ENCODE results near the gene TSR1. TPM values are rescaled to one million over a fixed set of nuclear protein-coding genes. Genes with fewer than 3 reads are reported as not detected.

The TSR1 gene
- total and polyA plus RNA-seq, 12 donors = 12.7 to 74.6 (median 26.1) TPM

GRCh38 chr17:2344528-2344927 lies 8.3 kb upstream of the TSR1 start:
- TF ChIP-seq CTCF (IDR thresholded peaks at IDR 0.05) (no peak), POLR2A (IDR thresholded peaks at IDR 0.05) (no peak)
- intact Hi-C loops (cut with DNase I) = no loop called here
- peaks cover 0 to 15% of the 10 kb centered on the region in 2 donors for H3K4me1 ChIP-seq (replicated peaks in 1 of 2)
- no peak for DNase-seq
- no peak overlapping the region for H3K27ac ChIP-seq
- WGBS, 4 donors = 84 to 87% (median 86%) methylated on average over 10 of the region's 10 CpGs
- no peak overlapping the region for H3K4me3 ChIP-seq
- H3K36me3 ChIP-seq (replicated peaks in 1 of 2) = peaks cover 0 to 9% of the 10 kb centered on the region in 2 donors
- H3K27me3 ChIP-seq = no peaks in the 10 kb centered on the region
- H3K9me3 ChIP-seq (replicated peaks in 1 of 3) = no peaks in the 10 kb centered on the region

- Histone ChIP-seq H3K4me3 (no peak overlapping the region), H3K27ac (no peak overlapping the region), H3K9me3 (replicated peaks in 1 of 3) (no peaks in the 10 kb centered on the region), H3K4me1 (replicated peaks in 1 of 2) (peaks cover 0 to 16% of the 10 kb centered on the region in 2 donors), H3K27me3 (no peaks in the 10 kb centered on the region), H3K36me3 (replicated peaks in 1 of 2) (peaks cover 0 to 9% of the 10 kb centered on the region in 2 donors)
- intact Hi-C loops (cut with DNase I) = no loop called here
- TF ChIP-seq CTCF (IDR thresholded peaks at IDR 0.05) = no peak
- no peak for TF ChIP-seq POLR2A (IDR thresholded peaks at IDR 0.05)
- 65 to 76% (median 70%) methylated on average over 5 of the region's 5 CpGs for WGBS, 4 donors
- DNase-seq = peak in 3 of 7 donors; percentile 20 to 79 (median 41)
Observed at GRCh38 chr17:2343421-2343820, 7.2 kb upstream of the TSR1 start.

- peak in 6 of 7 donors; percentile 30 to 53 (median 43) for DNase-seq
- WGBS, 4 donors = 7 to 19% (median 13%) methylated on average over 3 to 5 of the region's 5 CpGs
Observed at GRCh38 chr17:2338315-2338657, 2.0 kb upstream of the TSR1 start.

GRCh38 chr17:2337544-2338314 lies 1.5 kb upstream of the TSR1 start:
- H3K36me3 ChIP-seq (replicated peaks in 1 of 2) = peaks cover 0 to 25% of the 10 kb centered on the region in 2 donors
- TF ChIP-seq CTCF (IDR thresholded peaks at IDR 0.05) = peak in 1 of 6 experiments; percentile 8
- peak; percentile 57 to 87 for TF ChIP-seq POLR2A (IDR thresholded peaks at IDR 0.05)
- no peaks in the 10 kb centered on the region for H3K9me3 ChIP-seq (replicated peaks in 1 of 3)
- peak overlapping the region in 3 of 4 donors; percentile 39 to 99 (median 72) for H3K4me3 ChIP-seq
- peaks cover 12 to 13% of the 10 kb centered on the region in 2 donors for H3K4me1 ChIP-seq (replicated peaks in 1 of 2)
- no peaks in the 10 kb centered on the region for H3K27me3 ChIP-seq
- intact Hi-C loops (cut with DNase I) = no loop called here
- 0 to 1% (median 1%) methylated on average over 11 to 92 of the region's 92 CpGs for whole genome bisulfite sequencing, 4 donors
- H3K27ac ChIP-seq = peak overlapping the region; percentile 47 to 94 (median 86)
- DNase-seq = peak; percentile 74 to 88 (median 81)

More at GRCh38 chr17:2338315-2338657, 2.0 kb upstream of the TSR1 start:
- no peaks in the 10 kb centered on the region for H3K9me3 ChIP-seq (replicated peaks in 1 of 3)
- H3K4me1 ChIP-seq (replicated peaks in 1 of 2) = peaks cover 12 to 15% of the 10 kb centered on the region in 2 donors
- intact Hi-C loops (cut with DNase I) = no loop called here
- H3K36me3 ChIP-seq (replicated peaks in 1 of 2) = peaks cover 0 to 20% of the 10 kb centered on the region in 2 donors
- peak overlapping the region in 2 of 4 donors; percentile 39 to 99 for H3K4me3 ChIP-seq
- no peaks in the 10 kb centered on the region for H3K27me3 ChIP-seq
- H3K27ac ChIP-seq = peak overlapping the region in 4 of 5 donors; percentile 85 to 94 (median 86)
- TF ChIP-seq POLR2A (IDR thresholded peaks at IDR 0.05) (no peak), CTCF (IDR thresholded peaks at IDR 0.05) (no peak)

Measured in adrenal gland (tissue), 12 donors.